ENCODE data around the gene SYNDIG1L.

The SYNDIG1L gene

DNA sequence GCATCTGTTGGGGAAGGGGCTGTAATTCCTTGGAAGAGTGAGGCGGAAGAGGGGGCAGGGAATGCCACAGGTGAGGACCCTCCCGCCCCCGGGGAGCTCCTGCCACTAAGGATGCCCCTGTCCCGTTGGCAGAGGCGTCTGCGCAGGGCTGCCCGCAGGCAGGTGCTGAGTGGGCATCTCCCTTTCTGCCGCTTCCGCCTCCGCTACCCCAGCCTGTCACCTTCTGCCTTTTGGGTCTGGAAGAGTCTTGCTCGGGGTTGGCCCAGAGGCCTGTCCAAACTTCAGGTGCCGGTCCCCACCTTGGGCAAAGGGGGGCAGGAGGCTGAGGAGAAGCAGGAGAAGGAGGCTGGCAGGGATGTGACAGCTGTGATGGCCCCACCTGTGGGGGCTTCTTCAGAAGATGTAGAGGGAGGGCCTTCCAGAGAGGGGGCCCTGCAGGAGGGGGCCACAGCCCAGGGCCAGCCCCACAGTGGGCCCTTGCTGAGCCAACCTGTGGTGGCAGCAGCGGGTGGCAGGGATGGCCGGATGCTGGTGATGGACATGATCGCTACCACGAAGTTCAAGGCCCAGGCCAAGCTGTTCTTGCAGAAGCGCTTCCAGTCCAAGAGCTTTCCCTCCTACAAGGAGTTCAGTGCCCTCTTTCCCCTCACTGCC, 67.7 kb downstream of the SYNDIG1L start:
- no peak for DNase-seq

GRCh38 chr14:74357585-74357984, 68.4 kb downstream of the SYNDIG1L start:
- DNase-seq: no peak

DNA sequence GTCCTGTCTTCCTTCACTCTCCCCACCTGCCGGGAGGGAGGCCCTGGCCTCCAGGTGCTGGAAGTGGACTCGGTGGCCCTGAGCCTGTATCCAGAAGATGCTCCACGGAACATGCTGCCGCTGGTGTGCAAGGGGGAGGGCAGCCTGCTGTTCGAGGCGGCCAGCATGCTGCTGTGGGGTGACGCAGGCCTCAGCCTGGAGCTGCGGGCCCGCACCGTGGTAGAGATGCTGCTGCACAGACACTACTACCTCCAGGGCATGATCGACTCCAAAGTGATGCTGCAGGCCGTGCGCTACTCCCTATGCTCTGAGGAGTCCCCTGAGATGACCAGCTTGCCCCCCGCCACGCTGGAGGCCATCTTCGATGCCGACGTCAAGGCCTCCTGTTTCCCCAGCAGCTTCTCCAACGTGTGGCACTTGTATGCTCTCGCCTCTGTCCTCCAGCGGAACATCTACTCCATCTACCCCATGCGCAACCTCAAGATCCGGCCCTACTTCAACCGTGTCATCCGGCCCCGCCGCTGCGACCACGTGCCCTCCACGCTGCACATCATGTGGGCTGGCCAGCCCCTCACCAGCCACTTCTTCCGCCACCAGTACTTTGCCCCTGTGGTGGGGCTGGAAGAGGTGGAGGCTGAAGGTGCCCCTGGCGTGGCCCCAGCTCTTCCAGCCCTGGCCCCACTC, 69.0 kb downstream of the SYNDIG1L start:
- DNase-seq: no peak

All from fibroblast of skin of scalp (primary cell).